HG03558 (cell line): Measurements from ENCODE around the gene IPMK.
"Not testable (repeated sequence)": the region's sequence is repeated elsewhere in the genome, so short reads cannot be mapped to it uniquely, and the experiment has no call there.

Experiments
- ATAC-seq: cut with Tn5 transposase; IDR thresholded peaks from one replicate; pipeline ENCODE4 v1.9.1; 2021; ENCODE audit warnings: moderate number of reproducible peaks; ENCODE audit not compliant: unreplicated experiment; ENCODE audit errors: extremely low read depth

The IPMK gene

GRCh38 chr10:58268454-58268945 is 806 bp upstream of the IPMK start:
- no peak for ATAC-seq

- ATAC-seq: no peak
Observed at GRCh38 chr10:58266826-58267712, 625 bp downstream of the IPMK start.

- ATAC-seq: no peak
Observed at GRCh38 chr10:58266003-58266825, 1.5 kb downstream of the IPMK start.

- ATAC-seq: no peak
Observed at GRCh38 chr10:58265249-58265648, 2.4 kb downstream of the IPMK start.

- ATAC-seq: no peak
Observed at GRCh38 chr10:58264780-58265179, 2.9 kb downstream of the IPMK start.

GRCh38 chr10:58262766-58263165 is 4.9 kb downstream of the IPMK start:
- no peak for ATAC-seq

GRCh38 chr10:58260334-58260733 is 7.4 kb downstream of the IPMK start:
- ATAC-seq: no peak

GRCh38 chr10:58258977-58259692 is 8.6 kb downstream of the IPMK start:
- ATAC-seq: no peak

- not testable (repeated sequence) for ATAC-seq
Observed at GRCh38 chr10:58256013-58256780, 11.5 kb downstream of the IPMK start.

GRCh38 chr10:58254644-58255043 is 13.1 kb downstream of the IPMK start:
- ATAC-seq: no peak

- no peak for ATAC-seq
Observed at GRCh38 chr10:58253184-58253583, 14.5 kb downstream of the IPMK start.

- ATAC-seq: not testable (repeated sequence)
Observed at GRCh38 chr10:58244666-58245065, 23.0 kb downstream of the IPMK start.

GRCh38 chr10:58244242-58244641 is 23.5 kb downstream of the IPMK start:
- ATAC-seq: not testable (repeated sequence)

GRCh38 chr10:58243801-58244200 is 23.9 kb downstream of the IPMK start:
- ATAC-seq: not testable (repeated sequence)

GRCh38 chr10:58243269-58243668 is 24.4 kb downstream of the IPMK start:
- no peak for ATAC-seq

- ATAC-seq: no peak
Observed at GRCh38 chr10:58241346-58241745, 26.3 kb downstream of the IPMK start.

- ATAC-seq: no peak
Observed at GRCh38 chr10:58240531-58240930, 27.2 kb downstream of the IPMK start.

- ATAC-seq: no peak
Observed at GRCh38 chr10:58239561-58240169, 28.0 kb downstream of the IPMK start.
